Mucosa of descending colon (tissue), 3 donors: ENCODE data around the gene SPAG16. TPM values are rescaled to one million over a fixed set of nuclear protein-coding genes. Genes with fewer than 3 reads are reported as not detected.

ENCODE experiments used
- ATAC-seq: fragments of 200-7000 bp; cut with Tn5 transposase; one replicate; pipeline ENCODE4 v1.9.1; 2020; ENCODE audit warnings: mild to moderate bottlenecking, moderate library complexity
- DNase-seq, 3 donors: peaks; one replicate each; pipeline ENCODE4 v3.0.0-alpha.2; 2020
- H3K36me3 ChIP-seq: fragments of 200-600 bp; one replicate; pipeline ENCODE4 v1.8.0; 2021; ENCODE audit warnings: low read depth, mild to moderate bottlenecking
- H3K4me1 ChIP-seq: fragments of 200-600 bp; one replicate; pipeline ENCODE4 v1.8.0; 2021; ENCODE audit warnings: low read depth, mild to moderate bottlenecking
- H3K4me3 ChIP-seq: fragments of 200-600 bp; one replicate; pipeline ENCODE4 v1.8.0; 2021; ENCODE audit warnings: mild to moderate bottlenecking
- H3K9me3 ChIP-seq: fragments of 200-600 bp; one replicate; pipeline ENCODE4 v1.8.0; 2021; ENCODE audit warnings: mild to moderate bottlenecking
- CTCF ChIP-seq: fragments of 200-600 bp; IDR thresholded peaks from one replicate; pipeline ENCODE4 v1.8.0; 2022; ENCODE audit warnings: antibody characterized with exemption, mild to moderate bottlenecking
- intact Hi-C, 2 donors: fragments of 100-400 bp; cut with DNase I in 1 of 2; cut with micrococcal nuclease in 1 of 2; formaldehyde crosslinking; loops; one replicate each; pipeline versions ENCODE4 v1.11.0 to v1.11.1; 2022; cut with DNase I, micrococcal nuclease
- total RNA-seq, 3 donors: library from RNA; stranded (reverse); fragmentation: NEBNext Ultra II Directional in 2 of 3; extraction: Animal tissue kit (Norgen Biotek cat#: 25700) in 2 of 3; gene quantifications; one replicate each; pipeline versions ENCODE4 v1.2.1 to v1.2.4, GENCODE V29; 2021 to 2023
- donor health status: DM: no; HTN: no; CAD: no; lungs with moderate emphysema.
- donor health status: DM: no; HTN: no; CAD: no.
- donor health status: DM: no; HTN: yes; CAD: no.

Gene SPAG16
- total RNA-seq, 3 donors from 2014 or later = 18.1 to 20.3 (median 18.5) TPM

GRCh38 chr2:214196260-214196659, 912.0 kb downstream of the SPAG16 start:
- ATAC-seq (no peak), DNase-seq (no peak)
- Histone ChIP-seq H3K36me3 (no peaks in the 10 kb centered on the region), H3K9me3 (no peaks in the 10 kb centered on the region), H3K4me1 (no peaks in the 10 kb centered on the region), H3K4me3 (no peak overlapping the region)
- no peak for TF ChIP-seq CTCF
- intact Hi-C loops = no loop called here

GRCh38 chr2:214201892-214202291, 917.6 kb downstream of the SPAG16 start:
- no peak for DNase-seq
- no peak for TF ChIP-seq CTCF
- Histone ChIP-seq H3K4me1 (no peaks in the 10 kb centered on the region), H3K9me3 (no peaks in the 10 kb centered on the region), H3K4me3 (no peak overlapping the region), H3K36me3 (no peaks in the 10 kb centered on the region)
- intact Hi-C loops = no loop called here
- no peak for ATAC-seq

GRCh38 chr2:214203214-214203613, 919.0 kb downstream of the SPAG16 start:
- Histone ChIP-seq H3K9me3 (no peaks in the 10 kb centered on the region), H3K4me3 (no peak overlapping the region), H3K4me1 (no peaks in the 10 kb centered on the region), H3K36me3 (no peaks in the 10 kb centered on the region)
- intact Hi-C loops = no loop called here
- ATAC-seq (no peak), DNase-seq (no peak)
- TF ChIP-seq CTCF = no peak

DNA sequence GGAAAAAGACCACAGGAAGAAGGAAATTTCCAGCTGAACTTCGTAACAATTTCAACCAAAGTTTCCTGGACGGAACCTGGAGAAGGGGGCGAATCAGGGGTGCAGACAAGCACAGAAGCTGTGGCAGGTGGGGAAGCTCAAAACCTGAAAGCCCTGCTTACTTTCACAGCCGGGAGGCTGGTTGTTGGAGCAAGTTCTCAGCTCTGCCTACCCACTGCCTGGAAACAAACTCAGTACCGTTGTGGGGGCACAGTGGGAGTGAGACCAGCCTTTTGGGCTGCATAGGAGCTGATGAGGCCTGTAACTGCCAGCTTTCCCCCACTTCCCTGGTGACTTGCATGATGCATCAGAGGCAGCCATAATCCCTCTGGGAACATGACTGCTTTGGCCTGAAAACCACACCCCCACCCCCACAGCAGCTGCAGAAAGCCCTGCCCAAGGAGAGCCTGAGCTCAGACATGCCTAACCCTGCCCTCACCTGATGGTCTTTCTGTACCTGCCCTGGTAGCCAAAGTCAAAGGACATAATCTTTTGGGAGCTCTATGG, 919.6 kb downstream of the SPAG16 start:
- Histone ChIP-seq H3K4me1 (no peaks in the 10 kb centered on the region), H3K4me3 (no peak overlapping the region), H3K9me3 (no peaks in the 10 kb centered on the region), H3K36me3 (no peaks in the 10 kb centered on the region)
- no peak for TF ChIP-seq CTCF
- DNase-seq = no peak
- intact Hi-C loops = no loop called here
- no peak for ATAC-seq

- Histone ChIP-seq H3K9me3 (no peaks in the 10 kb centered on the region), H3K4me1 (no peaks in the 10 kb centered on the region), H3K4me3 (no peak overlapping the region), H3K36me3 (no peaks in the 10 kb centered on the region)
- intact Hi-C loops = no loop called here
- no peak for DNase-seq
- ATAC-seq = no peak
- no peak for TF ChIP-seq CTCF
These were observed 930.8 kb downstream of the SPAG16 start for GRCh38 chr2:214215107-214215506.

DNA sequence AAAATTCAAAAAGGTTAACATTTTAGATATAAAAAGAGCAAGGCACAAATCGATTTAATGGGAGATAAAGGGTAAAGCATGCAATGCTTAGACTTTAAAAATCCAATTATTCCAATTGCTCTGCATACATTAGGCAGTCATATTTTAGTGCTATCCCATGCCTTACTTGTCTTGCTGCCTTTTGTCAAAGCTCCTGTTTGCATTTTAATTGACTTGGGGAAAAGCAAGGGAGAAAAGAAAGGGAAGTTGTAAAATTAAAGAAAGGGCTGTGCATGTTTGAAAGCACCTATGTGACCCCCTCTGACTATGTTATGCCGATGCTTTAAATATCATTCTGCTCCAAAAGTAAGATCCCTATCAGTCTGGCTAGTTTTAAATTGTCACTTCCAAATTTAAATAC, 932.9 kb downstream of the SPAG16 start:
- Histone ChIP-seq H3K4me1 (no peaks in the 10 kb centered on the region), H3K4me3 (no peak overlapping the region), H3K9me3 (no peaks in the 10 kb centered on the region), H3K36me3 (no peaks in the 10 kb centered on the region)
- intact Hi-C loops = no loop called here
- no peak for ATAC-seq
- no peak for TF ChIP-seq CTCF
- DNase-seq = no peak
